GM12872 (cell line): ENCODE measurements around the gene HSD17B3.

Experiments used
- TF ChIP-seq, protein P1 (sequence below): IDR thresholded peaks from 3 replicates; pipeline ENCODE4 v1.5.1; 2011; ENCODE audit warnings: low read depth, mild to moderate bottlenecking, low read length, moderate library complexity; ENCODE audit not compliant: insufficient read depth

Gene HSD17B3

DNA sequence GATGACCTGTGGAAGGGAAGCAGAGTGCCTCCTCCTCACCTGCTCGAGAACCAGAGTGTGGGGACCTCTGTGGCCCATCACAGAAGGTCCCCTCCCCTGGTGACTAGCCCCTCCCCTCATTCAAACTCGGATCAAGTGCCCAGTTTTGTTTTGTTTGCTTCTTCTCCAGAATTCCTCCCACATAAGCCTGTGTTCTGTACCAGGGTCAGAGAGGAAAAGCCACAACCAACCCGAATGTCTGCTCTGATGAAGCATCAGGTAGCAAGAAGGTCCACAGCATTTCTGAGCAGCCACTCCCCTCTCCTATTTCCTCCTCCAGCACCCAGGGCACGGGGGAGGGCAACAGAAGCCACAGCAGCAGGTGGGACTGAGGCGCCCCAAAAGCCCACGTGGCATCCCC is 58.2 kb downstream of the HSD17B3 start:
- TF ChIP-seq, protein P1, sequence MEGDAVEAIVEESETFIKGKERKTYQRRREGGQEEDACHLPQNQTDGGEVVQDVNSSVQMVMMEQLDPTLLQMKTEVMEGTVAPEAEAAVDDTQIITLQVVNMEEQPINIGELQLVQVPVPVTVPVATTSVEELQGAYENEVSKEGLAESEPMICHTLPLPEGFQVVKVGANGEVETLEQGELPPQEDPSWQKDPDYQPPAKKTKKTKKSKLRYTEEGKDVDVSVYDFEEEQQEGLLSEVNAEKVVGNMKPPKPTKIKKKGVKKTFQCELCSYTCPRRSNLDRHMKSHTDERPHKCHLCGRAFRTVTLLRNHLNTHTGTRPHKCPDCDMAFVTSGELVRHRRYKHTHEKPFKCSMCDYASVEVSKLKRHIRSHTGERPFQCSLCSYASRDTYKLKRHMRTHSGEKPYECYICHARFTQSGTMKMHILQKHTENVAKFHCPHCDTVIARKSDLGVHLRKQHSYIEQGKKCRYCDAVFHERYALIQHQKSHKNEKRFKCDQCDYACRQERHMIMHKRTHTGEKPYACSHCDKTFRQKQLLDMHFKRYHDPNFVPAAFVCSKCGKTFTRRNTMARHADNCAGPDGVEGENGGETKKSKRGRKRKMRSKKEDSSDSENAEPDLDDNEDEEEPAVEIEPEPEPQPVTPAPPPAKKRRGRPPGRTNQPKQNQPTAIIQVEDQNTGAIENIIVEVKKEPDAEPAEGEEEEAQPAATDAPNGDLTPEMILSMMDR: no peak

DNA sequence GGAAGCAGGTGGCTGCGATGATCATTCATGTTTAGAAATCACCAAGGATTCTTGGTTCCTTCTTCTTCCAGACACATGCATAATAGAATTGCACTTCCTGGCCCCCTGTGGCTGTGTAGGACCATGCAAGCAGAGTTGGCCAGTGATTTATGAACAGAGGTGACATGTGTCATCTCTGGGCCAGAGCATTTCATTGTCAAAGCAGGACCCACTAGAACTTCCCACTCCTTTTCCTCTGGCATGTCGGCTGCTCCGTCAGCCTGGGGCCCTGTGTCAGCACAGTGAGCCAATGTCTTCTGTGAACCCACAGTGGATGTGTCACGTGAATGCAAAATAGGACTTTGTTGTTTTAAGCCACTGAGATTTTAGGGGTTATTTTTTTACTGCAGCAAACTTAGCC is 59.2 kb downstream of the HSD17B3 start:
- TF ChIP-seq, protein P1: peak; percentile 14; the same call in 1 of the 3 replicates

DNA sequence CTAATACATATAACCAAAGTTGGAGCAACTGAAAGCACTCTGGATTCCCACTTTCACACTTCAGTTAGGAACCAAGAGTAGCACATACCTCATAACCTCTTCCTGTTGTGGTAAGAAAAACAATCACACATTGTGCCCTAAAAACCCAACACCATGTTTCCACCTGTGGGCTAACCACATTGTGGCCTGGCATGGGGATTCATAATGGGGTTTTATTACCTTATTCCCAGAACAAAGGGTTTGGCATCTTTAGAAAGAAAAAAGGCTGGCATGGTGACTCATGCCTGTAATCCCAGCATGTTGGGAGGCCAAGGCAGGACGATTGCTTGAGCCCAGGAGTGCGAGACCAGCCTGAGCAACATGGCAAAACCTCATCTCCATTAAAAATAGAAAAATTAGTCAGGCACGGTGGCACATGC is 60.6 kb downstream of the HSD17B3 start:
- TF ChIP-seq, protein P1: no peak

DNA sequence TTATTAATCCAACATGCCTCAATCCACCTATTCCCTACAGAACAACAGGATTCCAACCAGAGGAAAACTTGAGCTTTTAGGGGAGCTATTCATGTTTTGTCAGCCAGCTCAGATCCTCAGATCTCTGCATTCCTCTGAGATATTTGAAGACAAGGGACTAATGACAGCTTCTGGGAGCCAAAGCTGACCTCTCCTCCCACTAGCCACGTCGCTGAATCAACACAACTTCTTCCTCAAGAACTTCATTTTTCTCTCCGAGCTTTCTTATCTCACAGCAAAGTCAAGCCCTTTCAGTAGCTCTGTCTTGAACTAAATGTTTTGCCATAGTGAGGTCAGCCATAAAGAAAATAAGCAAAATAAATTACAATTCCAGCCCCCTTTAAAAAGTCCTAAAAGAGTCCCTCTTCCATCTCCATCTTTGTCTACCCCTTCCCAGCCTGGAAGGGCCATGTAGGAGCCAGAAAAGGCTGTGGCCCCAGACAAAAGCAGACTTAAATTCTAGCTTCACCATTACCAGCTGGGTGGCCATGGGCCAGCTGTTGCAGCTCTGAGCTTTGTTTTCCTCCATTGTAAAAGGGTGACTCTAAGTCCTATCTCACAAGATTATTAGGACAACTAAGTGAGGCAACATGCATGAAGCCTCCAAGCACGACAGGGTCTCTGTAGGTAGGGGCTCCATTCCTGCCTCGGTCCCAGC is 65.0 kb downstream of the HSD17B3 start:
- TF ChIP-seq, protein P1: no peak

DNA sequence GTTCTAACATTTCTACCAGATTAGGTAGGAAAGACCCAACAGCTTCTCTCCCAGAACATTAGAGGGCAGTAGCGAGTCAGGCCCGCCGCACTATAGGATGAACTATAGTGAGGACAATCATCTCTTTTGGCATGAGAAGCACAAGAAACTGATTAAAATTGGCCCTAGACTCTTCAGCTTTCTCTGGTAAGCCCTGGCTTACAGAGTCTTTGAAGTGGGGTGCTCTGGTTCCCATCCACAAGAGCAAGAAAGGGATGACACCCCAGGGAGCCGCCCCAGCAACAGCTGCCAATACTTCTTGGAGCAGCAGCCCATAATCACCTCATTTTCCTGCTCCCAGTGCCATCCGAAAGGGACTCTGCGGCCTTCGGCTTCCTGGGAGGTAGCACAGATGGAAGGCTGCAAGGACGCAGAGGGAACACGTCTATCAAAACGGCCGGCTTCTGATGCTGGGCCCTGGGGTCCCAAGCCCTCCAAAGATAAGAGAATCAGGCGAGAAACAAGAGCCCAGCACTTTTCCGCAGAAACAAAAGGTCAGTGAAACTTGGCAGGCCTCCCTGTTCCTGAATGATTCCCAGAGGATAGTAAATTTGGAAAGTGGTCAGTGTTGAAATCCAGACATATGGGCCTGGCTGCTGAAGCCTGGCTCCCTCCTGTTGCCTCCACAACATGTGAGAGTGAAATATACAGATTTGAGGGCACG is 69.3 kb downstream of the HSD17B3 start:
- TF ChIP-seq, protein P1: peak; percentile 90

DNA sequence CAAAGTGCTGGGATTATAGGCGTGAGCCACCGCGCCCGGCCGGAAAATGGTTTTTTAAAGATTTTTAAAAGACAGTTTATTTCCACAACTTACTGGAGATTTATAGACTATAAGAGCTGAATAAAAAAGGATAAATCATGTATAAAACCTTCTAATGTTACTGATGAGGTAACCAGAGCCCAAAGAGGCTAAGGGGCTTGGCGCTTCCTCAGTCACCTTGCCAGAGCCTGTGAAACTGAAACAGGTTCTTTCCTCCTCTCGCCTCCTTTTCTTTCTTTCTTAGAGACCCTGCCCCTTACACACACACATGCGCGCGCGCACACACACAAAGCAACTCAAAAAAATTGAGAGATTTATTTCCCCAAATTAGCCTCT is 69.8 kb downstream of the HSD17B3 start:
- TF ChIP-seq, protein P1: no peak

DNA sequence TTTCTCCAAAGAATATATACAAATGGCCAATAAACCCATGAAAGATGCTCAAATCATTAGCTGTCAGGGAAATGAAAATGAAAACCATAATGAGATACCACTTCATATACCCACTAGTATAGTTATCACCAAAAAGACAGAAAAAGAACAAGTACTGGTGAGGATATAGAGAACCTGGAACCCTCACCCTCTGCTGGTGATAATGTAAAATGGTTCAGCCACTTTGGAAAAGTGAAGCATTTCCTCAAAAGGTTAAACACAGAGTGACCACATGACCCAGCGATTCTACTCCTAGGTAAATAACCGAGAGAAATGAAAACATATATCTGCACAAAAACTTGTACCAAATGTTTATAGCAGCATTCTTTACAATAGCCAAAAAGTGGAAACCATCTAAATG is 72.0 kb downstream of the HSD17B3 start:
- TF ChIP-seq, protein P1: no peak
